CD4-positive, alpha-beta T cell treated with Interleukin-2 at 100 ng/mL for 4 hours (primary cell): Measurements from ENCODE around the gene SIX5.

Experiments
- DNase-seq: peaks from one replicate; pipeline ENCODE4 v3.0.0-alpha.2; 2020; ENCODE audit warnings: low spot score

Gene SIX5

DNA sequence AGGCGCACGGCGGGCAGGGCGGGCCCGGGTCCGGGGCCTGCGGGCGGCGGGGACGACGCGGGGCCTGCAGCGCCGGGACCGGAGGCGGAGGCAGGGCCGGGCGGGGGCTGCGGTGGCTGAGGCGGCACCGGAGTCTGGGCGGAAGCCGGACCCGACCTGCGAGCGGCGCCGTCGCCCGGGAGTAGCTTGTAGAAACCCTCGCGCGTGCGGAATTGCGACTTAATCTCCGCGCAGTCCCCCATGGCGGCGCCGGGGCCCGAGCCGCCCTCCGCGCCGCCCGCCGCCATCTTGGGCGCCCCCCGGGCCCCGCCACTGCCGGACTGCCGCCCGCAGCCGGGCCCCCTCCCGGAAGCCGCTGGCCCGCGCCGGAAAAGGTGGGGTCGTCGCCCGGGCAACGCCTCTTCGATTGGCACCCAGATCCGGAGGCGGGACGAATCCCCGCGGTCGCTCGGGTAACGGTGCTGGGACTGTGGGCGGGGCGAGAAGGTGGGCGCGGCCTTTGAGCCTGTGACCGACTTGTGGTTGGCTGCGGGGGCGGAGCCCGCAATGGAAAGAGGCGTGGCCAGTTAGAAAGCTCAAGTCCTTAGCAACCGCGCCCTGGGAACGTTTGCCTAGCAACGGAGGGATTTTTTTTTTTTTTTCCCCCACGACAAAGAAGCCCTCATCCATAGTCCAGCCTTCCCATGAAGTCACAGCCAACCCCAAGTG is 23.6 kb upstream of the SIX5 start, which contains the start of gene DMWD:
TSS of gene DMWD (minus strand) at position 376 of the 708 bp plus-strand sequence. CDS start at position 287, 89 bp downstream.
- peak; percentile 99 for DNase-seq

GRCh38 chr19:45791744-45792469 is 22.9 kb upstream of the SIX5 start:
- peak; percentile 4 for DNase-seq

GRCh38 chr19:45790942-45791341 is 21.9 kb upstream of the SIX5 start:
- DNase-seq = peak; percentile 49

DNA sequence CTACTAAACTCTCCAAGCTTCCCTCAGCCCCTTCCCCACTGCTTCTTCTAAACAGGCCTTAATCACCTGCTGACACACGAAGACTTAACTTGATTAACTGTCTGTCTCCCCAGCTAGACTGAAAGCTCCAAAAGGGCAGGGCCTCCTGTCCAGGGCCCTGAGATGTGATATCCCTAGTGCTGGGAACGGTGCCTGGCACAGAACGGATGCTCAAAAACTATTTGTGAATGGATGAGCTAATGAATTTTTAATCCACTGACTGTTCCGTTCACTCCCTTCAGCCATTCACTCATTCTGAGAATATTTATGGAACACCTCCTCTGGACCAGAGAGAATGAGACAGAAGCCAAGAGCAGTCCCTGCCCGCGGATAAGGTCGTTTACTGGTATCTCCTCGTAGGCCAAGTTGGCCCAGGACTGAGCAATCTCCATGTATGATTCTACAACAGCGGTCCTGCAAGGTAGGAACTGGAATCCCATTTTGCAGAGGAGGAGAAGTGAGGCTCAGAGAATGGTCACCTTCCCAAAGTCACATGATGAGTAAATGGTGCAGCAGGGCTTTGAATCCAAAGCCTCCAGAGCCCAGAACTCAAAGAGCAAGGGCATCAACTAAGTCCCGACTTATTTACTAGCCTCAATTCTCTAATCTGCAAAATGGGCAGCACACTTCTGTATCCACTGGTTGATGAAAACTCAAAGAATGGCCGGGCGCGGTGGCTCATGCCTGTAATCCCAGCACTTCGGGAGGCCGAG is 20.2 kb upstream of the SIX5 start:
- no peak for DNase-seq

- no peak for DNase-seq
Measured at GRCh38 chr19:45786533-45786894, 17.5 kb upstream of the SIX5 start.

DNA sequence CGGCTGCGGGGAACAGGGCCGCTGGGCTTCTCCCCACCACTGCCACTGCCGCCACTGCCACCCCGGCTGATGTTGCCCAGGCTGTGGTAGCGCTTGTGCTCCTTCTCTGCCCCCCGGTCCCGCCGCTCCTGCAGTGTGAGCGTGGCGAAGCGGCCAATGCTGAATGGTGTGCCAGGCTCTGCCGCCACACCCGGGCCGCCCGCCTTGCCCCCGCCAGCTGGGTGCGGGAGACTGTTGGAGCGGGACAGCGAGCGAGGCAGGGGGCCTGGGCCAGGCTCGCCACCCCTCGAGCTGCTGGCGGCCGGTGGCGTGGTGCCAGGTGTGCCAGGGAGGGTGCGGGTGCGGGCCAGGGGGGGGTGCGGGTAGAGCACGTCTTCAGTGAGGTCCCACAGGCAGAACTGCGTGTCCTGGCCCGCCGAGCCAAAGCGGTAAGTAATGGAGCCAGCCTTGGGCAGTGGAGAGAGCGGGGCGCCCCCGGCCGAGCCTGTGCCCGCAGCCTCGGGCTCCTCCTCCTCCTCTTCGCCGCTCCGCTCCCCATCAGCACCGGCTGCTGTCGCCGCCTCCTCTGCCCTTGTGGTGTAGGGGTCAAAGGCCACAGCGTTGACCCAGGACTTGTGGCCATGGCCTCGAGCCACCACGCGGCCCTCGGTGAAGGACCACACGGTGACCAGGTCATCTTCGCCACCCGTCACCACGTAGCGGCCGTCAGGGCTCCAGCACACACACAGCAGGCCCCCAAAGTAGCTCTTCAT is 16.9 kb upstream of the SIX5 start:
- DNase-seq = no peak

- no peak for DNase-seq
Measured at GRCh38 chr19:45785097-45785496, 16.0 kb upstream of the SIX5 start.

DNA sequence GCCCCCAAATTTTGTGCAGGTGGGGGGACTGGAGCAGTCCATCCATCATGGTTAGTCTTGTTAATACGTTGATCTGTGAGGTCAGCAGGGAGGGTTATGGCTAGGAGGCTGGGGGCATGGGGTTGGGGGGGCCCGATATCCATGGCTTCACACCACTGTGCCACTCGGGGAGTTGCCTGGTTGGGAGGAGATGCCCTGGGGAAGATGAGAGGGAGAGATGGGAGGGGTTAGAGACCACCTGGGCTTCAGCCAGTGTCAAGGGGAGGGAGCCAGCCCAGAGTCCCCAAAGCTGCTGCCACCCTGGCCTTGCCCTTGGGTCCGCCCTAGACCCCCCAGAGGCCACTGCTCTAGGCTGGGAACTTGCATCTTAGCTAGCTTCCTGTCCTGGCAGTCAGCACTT is 15.0 kb upstream of the SIX5 start:
- no peak for DNase-seq

- no peak for DNase-seq
Measured at GRCh38 chr19:45782820-45783785, 14.1 kb upstream of the SIX5 start.

DNA sequence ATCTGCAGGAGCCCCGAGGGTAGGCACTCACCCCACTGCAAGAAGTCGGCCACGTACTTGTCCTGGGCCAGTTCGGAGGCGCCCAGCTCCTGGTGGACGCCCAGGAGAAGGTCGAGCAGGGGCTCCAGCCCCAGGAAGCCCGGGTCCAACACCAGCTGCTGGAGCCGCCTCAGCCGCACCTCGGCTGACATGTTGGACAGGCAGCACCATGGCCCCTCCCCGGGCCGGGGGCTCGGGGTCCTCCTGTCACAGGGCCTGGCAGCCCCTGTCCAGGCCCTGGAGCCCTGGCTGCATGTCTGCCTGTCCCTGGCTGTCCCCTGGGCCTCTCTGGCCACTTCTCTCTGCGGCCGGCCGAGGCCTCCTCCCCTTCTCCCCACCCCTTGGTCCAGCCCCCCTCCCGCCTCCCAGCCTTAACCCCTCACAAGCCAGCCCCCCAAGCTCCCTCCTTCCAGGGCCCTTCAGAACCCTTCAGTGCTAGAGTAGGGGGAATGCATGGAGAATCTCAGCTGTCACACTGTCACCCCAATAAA is 13.2 kb upstream of the SIX5 start, which contains the start of gene DMPK:
TSS of gene DMPK (minus strand) at position 329 of the 530 bp plus-strand sequence. CDS start at position 191, 138 bp downstream.
- DNase-seq = no peak

DNA sequence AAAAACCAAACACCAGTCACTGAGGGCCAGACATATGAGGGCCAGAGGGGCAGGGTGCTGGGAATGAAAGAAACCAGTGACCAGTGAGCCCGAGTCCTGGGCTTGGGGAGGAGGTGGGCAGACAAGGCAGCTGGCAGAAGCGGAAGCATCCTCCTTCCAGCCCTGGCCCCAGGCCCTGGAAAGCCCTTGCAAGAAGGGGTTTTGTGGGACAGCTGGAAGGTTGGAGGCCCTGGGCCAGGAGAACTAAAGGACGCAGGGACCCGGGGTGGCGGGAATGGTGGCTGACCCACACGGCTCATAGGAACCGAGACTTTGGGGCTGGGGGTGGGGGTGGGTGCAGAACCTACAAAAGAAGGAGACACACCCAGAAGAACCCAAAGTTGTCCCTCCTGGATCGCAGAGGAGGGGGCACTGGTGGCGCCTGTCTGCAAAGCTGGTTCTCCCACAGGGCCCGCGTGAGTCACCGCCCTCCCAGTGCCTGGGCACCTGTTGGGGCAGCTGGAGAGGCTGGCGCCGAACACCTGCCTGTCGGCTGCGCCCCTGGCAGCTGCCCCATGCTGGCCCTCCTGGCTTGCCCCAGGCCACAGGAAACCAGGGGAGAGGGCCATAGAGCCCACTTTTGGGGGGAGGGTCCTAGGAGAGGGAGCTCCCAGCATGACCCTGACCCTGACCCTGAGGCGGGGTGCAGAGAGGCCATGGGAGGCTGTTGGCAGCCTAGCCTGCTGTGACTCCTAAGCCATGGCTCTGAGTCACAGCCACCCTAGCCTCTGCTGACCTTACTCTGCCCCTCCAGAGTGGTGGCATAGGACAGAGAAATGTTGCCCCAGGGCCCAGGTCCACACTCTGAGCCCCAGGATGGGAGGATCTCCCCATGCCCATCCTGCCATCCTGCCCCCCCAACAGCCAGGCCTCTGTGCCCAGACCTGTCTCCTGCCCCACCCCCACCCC is 12.4 kb upstream of the SIX5 start:
- DNase-seq = no peak

- DNase-seq = no peak
Measured at GRCh38 chr19:45780448-45781213, 11.6 kb upstream of the SIX5 start.

DNA sequence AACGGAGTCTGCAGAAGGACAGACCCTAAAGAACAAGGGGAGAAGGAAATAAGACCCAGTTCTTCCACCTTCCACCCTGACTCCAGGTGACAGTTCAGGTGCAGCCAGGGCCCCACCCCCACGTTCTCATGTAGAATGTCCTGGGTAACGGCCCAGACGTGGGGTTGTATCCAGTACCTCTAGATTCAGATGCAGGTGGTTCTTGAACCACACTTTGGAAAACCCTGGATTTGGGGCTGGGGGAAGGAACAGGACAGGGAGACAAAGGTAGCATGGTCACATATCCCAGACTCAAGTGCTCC is 11.0 kb upstream of the SIX5 start:
- no peak for DNase-seq

GRCh38 chr19:45779231-45780145 is 10.4 kb upstream of the SIX5 start:
- DNase-seq = peak; percentile 86

GRCh38 chr19:45778010-45778661 is 9.1 kb upstream of the SIX5 start:
- no peak for DNase-seq

DNA sequence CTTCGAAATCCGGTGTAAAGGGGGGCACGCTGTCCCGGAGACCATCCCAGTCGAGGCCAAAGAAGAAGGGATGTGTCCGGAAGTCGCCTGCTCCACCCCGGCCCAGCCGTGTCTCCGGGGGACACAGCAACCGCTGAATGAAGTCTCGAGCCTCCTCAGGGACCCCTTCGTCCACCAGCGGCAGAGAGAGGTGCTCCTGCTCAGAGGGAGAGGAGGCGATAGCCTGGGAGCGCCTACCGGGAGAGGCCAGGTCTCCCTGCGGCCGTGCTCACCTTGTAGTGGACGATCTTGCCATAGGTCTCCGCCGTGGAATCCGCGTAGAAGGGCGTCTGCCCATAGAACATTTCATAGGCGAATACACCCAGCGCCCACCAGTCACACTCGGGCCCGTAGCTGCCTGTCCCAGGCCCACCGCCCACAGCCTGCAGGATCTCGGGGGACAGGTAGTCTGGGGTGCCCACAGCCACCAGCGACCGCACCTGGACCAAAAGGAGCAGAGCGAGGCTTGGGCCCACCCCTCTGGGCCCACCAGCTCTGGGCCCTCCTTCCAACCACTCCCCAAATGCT is 8.4 kb upstream of the SIX5 start:
- DNase-seq = no peak

- no peak for DNase-seq
Measured at GRCh38 chr19:45774765-45775164, 5.7 kb upstream of the SIX5 start.
